Gastrocnemius medialis (tissue), 4 donors: ENCODE measurements around the gene CCDC89. TPM values are rescaled to one million over a fixed set of nuclear protein-coding genes. Genes with fewer than 3 reads are reported as not detected.

Source experiments
- ATAC-seq, 2 donors: fragments of 150-250 bp; one replicate each; pipeline ENCODE4 v1.9.1; 2016
- DNase-seq, 2 donors: peaks; one replicate each; pipeline ENCODE4 v3.0.0-alpha.2; 2019
- H3K27ac ChIP-seq, 4 donors: fragments of 200-600 bp; sonication (generic); 1 replicate in 1 of 4; 2 replicates in 3 of 4; pipeline ENCODE4 v1.5.1; 2016 to 2018; ENCODE audit warnings: mild to moderate bottlenecking in 2 of 4, moderate library complexity in 1 of 4
- H3K27me3 ChIP-seq, 3 donors: fragments of 200-600 bp; sonication (generic) in 2 of 3; 1 replicate in 1 of 3; 2 replicates in 2 of 3; pipeline versions ENCODE4 v1.5.1 to v1.6.0; 2016 to 2019; ENCODE audit warnings: mild to moderate bottlenecking in 1 of 3, moderate library complexity in 1 of 3
- H3K36me3 ChIP-seq, 2 donors: fragments of 200-600 bp; sonication (generic) in 1 of 2; one replicate each; pipeline ENCODE4 v1.5.1; 2017 to 2018
- H3K4me1 ChIP-seq, 2 donors: fragments of 200-600 bp; sonication (generic) in 1 of 2; one replicate each; pipeline ENCODE4 v1.5.1; 2016 to 2017; ENCODE audit warnings: mild to moderate bottlenecking in 2 of 2
- H3K4me3 ChIP-seq, 4 donors: fragments of 200-600 bp; sonication (generic) in 3 of 4; 1 replicate in 1 of 4; 2 replicates in 3 of 4; pipeline ENCODE4 v1.5.1; 2016 to 2019; ENCODE audit warnings: mild to moderate bottlenecking in 2 of 4
- H3K9me3 ChIP-seq, 3 donors: fragments of 200-600 bp; sonication (generic) in 2 of 3; 1 replicate in 1 of 3; 2 replicates in 2 of 3; pipeline ENCODE4 v1.5.1; 2016 to 2019
- POLR2A ChIP-seq, 2 donors: fragments of 450-650 bp; IDR thresholded peaks; one replicate each; pipeline ENCODE4 v1.6.1; 2017; ENCODE audit warnings: antibody characterized with exemption in 2 of 2, mild to moderate bottlenecking in 2 of 2, moderate library complexity in 2 of 2
- in situ Hi-C, 4 donors: fragments of 200-750 bp; cut with MboI; loops; one replicate each; pipeline versions ENCODE4 v1.15.0 to v1.8.0; 2017; ENCODE audit warnings: low sequenced_read_pairs in 4 of 4
- intact Hi-C: fragments of 100-400 bp; cut with DNase I; formaldehyde crosslinking; loops from one replicate; pipeline ENCODE4 v1.15.1; 2023; ENCODE audit warnings: low total_unique reads
- total RNA-seq, 4 donors: library from RNA; depleted of rRNA; stranded (reverse); fragments of >200 nt; gene quantifications; one replicate each; pipeline versions ENCODE4 v1.1.0 to v1.2.3, GENCODE V29; 2016
- TF ChIP-seq, protein P1 (sequence below), 5 experiments: fragments of 450-650 bp in 3 of 5; fragments of 200-600 bp in 2 of 5; sonication (generic) in 2 of 5; IDR thresholded peaks in 4 of 5; conservative IDR thresholded peaks in 1 of 5; 1 replicate in 4 of 5; 2 replicates in 1 of 5; pipeline ENCODE4 v1.5.1; 2016 to 2019; ENCODE audit warnings: antibody characterized with exemption in 5 of 5, mild to moderate bottlenecking in 3 of 5, moderate library complexity in 3 of 5

The CCDC89 gene
- total RNA-seq, 4 donors from 2014 or later, result 0.29 TPM; not detected in 3

DNA sequence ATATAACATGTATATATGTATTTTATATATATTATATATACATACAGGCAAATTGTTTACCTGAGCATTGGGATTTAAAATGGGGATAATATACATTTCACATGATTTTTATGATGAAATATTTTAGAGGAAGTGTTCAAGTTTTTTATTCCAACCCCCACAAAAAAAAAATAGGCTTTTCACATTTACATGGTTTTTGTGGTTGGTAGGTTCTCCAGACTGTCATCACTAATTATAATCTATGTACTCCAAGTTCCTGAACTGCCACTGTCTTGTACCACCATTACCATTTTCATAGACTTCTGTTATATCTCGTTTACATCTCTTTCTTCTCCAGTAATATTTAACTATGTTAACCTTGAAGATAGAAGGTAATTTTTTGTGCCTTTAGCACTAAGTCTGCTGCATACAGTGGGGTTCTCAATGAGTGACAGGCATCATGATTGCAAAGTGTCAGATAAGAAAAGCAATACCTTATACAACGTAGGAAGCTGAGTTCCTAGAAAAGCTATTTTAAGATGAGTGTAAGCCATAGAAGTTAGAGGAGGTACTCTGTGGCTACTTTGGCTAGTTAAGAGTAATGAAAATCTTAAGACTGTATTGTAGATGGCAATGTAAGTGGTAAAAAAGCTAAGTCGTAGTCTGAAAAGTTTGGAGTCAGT lies 33.1 kb downstream of the CCDC89 start:
- H3K4me3 ChIP-seq, result no peak overlapping the region
- no peak overlapping the region for H3K27ac ChIP-seq
- H3K36me3 ChIP-seq, result peaks cover 0 to 24% of the 10 kb centered on the region in 2 donors
- no peak for TF ChIP-seq POLR2A (IDR thresholded peaks at IDR 0.05)
- TF ChIP-seq, protein P1, sequence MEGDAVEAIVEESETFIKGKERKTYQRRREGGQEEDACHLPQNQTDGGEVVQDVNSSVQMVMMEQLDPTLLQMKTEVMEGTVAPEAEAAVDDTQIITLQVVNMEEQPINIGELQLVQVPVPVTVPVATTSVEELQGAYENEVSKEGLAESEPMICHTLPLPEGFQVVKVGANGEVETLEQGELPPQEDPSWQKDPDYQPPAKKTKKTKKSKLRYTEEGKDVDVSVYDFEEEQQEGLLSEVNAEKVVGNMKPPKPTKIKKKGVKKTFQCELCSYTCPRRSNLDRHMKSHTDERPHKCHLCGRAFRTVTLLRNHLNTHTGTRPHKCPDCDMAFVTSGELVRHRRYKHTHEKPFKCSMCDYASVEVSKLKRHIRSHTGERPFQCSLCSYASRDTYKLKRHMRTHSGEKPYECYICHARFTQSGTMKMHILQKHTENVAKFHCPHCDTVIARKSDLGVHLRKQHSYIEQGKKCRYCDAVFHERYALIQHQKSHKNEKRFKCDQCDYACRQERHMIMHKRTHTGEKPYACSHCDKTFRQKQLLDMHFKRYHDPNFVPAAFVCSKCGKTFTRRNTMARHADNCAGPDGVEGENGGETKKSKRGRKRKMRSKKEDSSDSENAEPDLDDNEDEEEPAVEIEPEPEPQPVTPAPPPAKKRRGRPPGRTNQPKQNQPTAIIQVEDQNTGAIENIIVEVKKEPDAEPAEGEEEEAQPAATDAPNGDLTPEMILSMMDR (IDR thresholded peaks at IDR 0.05 in 4 of 5, conservative IDR thresholded peaks at IDR 0.05 in 1 of 5), result no peak
- no peaks in the 10 kb centered on the region for H3K27me3 ChIP-seq
- intact Hi-C loops (no loop called here), in situ Hi-C loops (loop anchor here in 1 of 4 donors (25.0 kb wide), 1 partner anchor 384 kb away; no protein-coding TSS in a partner anchor)
- H3K9me3 ChIP-seq, result no peaks in the 10 kb centered on the region
- no peak for ATAC-seq
- peaks cover 11 to 24% of the 10 kb centered on the region in 2 donors for H3K4me1 ChIP-seq
- DNase-seq, result no peak

DNA sequence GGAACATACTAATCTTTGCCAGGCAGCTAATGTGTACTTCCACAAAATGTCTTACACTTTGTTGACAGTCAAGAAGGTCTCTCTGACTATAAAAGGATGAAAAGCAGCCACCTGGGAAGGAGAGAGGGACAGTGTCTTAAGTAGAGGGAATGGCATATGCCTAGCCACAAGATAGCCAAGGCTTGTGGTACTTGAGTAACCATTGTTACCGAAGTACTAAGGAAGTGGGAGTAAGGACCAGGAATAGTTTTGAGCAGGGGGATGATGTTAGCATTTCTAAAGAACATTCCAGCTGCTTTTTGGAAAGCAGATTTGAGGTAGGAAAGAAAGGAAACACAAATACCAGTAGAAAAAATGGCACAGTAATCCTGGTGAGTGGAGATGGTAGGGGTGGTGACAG lies 34.9 kb downstream of the CCDC89 start:
- in situ Hi-C loops, result loop anchor here in 1 of 4 donors (25.0 kb wide), 1 partner anchor 386 kb away; no protein-coding TSS in a partner anchor
- Histone ChIP-seq H3K27me3 (no peaks in the 10 kb centered on the region), H3K36me3 (peaks cover 0 to 7% of the 10 kb centered on the region in 2 donors), H3K4me3 (no peak overlapping the region), H3K9me3 (no peaks in the 10 kb centered on the region), H3K4me1 (peaks cover 10 to 22% of the 10 kb centered on the region in 2 donors), H3K27ac (no peak overlapping the region)
- no peak for ATAC-seq
- intact Hi-C loops, result no loop called here
- TF ChIP-seq POLR2A (IDR thresholded peaks at IDR 0.05), result no peak
- TF ChIP-seq, protein P1 (IDR thresholded peaks at IDR 0.05 in 4 of 5, conservative IDR thresholded peaks at IDR 0.05 in 1 of 5), result no peak
- no peak for DNase-seq

DNA sequence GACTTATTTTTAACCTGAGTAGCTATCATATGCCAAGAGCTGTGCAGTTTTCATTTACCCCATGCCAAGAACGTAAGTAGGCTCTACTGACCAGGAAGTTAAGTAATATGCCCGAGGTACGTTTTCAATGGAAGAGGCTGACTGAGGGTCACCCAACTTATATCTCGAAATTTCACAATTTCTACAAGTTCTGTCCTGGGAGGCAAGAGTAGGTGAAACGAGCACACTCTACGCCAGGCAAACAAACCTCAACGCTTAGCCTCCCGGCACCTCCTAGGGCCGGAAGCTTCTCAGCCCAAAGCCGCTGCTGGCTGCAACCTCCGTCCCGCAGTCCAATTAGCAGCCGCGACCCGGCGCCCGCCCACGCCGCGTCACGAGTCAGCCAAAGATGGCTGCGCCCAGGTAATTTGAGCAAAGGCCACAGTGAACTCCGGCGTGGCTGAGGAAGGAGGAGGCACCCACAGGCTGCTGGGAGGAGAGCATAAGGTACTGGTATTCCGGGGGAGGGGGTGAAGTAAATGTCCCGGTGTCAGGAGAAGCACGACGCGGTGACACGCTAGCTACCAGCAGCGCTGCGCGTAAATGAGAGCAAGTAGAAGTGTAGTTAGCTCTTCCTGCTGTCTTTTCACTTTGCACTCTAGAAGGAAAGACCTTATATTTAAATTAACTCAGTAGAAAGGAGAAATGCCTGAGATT lies 38.2 kb downstream of the CCDC89 start, which contains the start of gene TMEM126A:
Gene TMEM126A (plus strand): TSS at position 364 of the 696 bp plus-strand sequence. CDS start 2,289 bp downstream, outside the sequence.
- peak; percentile 81 to 86 for DNase-seq
- ATAC-seq, result peak; percentile 96
- intact Hi-C loops (loop anchor here (1.0 to 5.0 kb wide), 3 partner anchors 17 to 600 kb away; partner anchors contain the start of gene CREBZF), in situ Hi-C loops (loop anchor here in 1 of 4 donors (25.0 kb wide), 1 partner anchor 415 kb away; the partner anchor contains the start of gene PICALM)
- H3K36me3 ChIP-seq, result no peaks in the 10 kb centered on the region
- H3K4me1 ChIP-seq, result peaks cover 14 to 19% of the 10 kb centered on the region in 2 donors
- H3K27ac ChIP-seq, result peak within 1 kb of the TSS; percentile 80 to 89 (median 88)
- TF ChIP-seq, protein P1 (IDR thresholded peaks at IDR 0.05 in 4 of 5, conservative IDR thresholded peaks at IDR 0.05 in 1 of 5), result no peak
- peak; percentile 34 to 56 for TF ChIP-seq POLR2A (IDR thresholded peaks at IDR 0.05)
- peak within 1 kb of the TSS; percentile 65 to 80 (median 72) for H3K4me3 ChIP-seq
- H3K27me3 ChIP-seq, result no peaks in the 10 kb centered on the region
- H3K9me3 ChIP-seq, result no peaks in the 10 kb centered on the region

DNA sequence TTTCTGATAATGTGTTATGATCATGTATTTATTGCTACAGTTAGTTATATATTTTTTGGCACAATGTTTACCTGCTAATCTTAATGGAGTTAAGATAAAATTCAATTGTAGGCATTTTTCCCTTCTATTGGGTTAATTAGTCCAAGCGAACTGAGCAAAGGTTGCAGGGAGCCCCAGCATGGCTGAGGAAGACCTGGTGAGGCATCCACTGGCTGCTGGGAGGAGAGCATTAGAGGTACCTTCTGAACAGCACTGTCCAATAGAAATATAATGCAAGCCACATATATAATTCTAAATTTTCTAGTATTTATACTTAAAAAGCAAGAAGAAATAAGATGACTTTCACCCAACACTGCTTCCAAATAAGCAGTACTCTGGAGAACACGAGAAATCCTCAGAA lies 38.9 kb downstream of the CCDC89 start:
- ATAC-seq (peak in 1 of 2 donors; percentile 11), DNase-seq (no peak)
- H3K27me3 ChIP-seq, result no peaks in the 10 kb centered on the region
- H3K36me3 ChIP-seq, result no peaks in the 10 kb centered on the region
- TF ChIP-seq POLR2A (IDR thresholded peaks at IDR 0.05), result no peak
- TF ChIP-seq, protein P1 (IDR thresholded peaks at IDR 0.05 in 4 of 5, conservative IDR thresholded peaks at IDR 0.05 in 1 of 5), result no peak
- no peaks in the 10 kb centered on the region for H3K9me3 ChIP-seq
- H3K4me1 ChIP-seq, result peaks cover 14 to 19% of the 10 kb centered on the region in 2 donors
- intact Hi-C loops (loop anchor here (1.0 to 5.0 kb wide), 2 partner anchors 18 to 600 kb away; no protein-coding TSS in a partner anchor), in situ Hi-C loops (loop anchor here in 1 of 4 donors (25.0 kb wide), 1 partner anchor 415 kb away; the partner anchor contains the start of gene PICALM)
- peak overlapping the region; percentile 65 to 80 (median 72) for H3K4me3 ChIP-seq
- peak overlapping the region; percentile 80 to 89 (median 88) for H3K27ac ChIP-seq
